Panc1 (cell line): ENCODE measurements around the gene CNTN5. TPM values are rescaled to one million over a fixed set of nuclear protein-coding genes. Genes with fewer than 3 reads are reported as not detected.

Experiments used
- ATAC-seq: fragments of 200-7000 bp; cut with Tn5 transposase; 2 replicates; pipeline ENCODE4 v1.9.1; 2020; ENCODE audit warnings: mild to moderate bottlenecking, moderate library complexity
- BruUV-seq: library from RNA; stranded (reverse); fragments of 400-500 nt; replicated peaks from 2 replicates; lab custom pipeline; 2021; lab: Mats Ljungman, UMichigan
- CTCF ChIA-PET: fragments of 300-600 bp; sonication (Branson Sonifier 250); formaldehyde crosslinking; loops from one replicate; lab custom pipeline; 2022; ENCODE audit warnings: antibody characterized with exemption; lab: Charles Lee
- POLR2A ChIA-PET: fragments of 300-600 bp; sonication (Branson Sonifier 250); formaldehyde crosslinking; loops from one replicate; lab custom pipeline; 2022; ENCODE audit warnings: antibody characterized with exemption; lab: Charles Lee
- DNase-seq: peaks from one replicate; pipeline ENCODE4 v3.0.0-alpha.2; 2010; ENCODE audit warnings: low read depth, low spot score
- H3K27ac ChIP-seq: 2 replicates; pipeline ENCODE4 v1.5.1; 2011; ENCODE audit warnings: mild to moderate bottlenecking, low read length, inconsistent platforms
- H3K27me3 ChIP-seq: fragments of 200-500 bp; sonication (Bioruptor generic); 2 replicates; pipeline ENCODE4 v1.6.0; 2014; ENCODE audit warnings: low read length, inconsistent platforms; ENCODE audit not compliant: control insufficient read depth, insufficient read depth
- H3K36me3 ChIP-seq: fragments of 200-500 bp; sonication (Bioruptor generic); 2 replicates; pipeline ENCODE4 v1.5.1; 2014; ENCODE audit warnings: inconsistent platforms, mild to moderate bottlenecking, low read length, moderate library complexity; ENCODE audit not compliant: control insufficient read depth, insufficient read depth
- H3K4me1 ChIP-seq: 2 replicates; pipeline ENCODE4 v1.5.1; 2011; ENCODE audit warnings: inconsistent platforms, mild to moderate bottlenecking, low read length, moderate library complexity; ENCODE audit not compliant: control insufficient read depth, insufficient read depth
- H3K4me3 ChIP-seq, 2 experiments: 2 replicates each; pipeline ENCODE4 v1.5.1; 2011 to 2012; ENCODE audit warnings: low read depth in 2 of 2, low read length in 2 of 2, mild to moderate bottlenecking in 2 of 2, inconsistent platforms in 1 of 2, moderate library complexity in 1 of 2
- H3K9me3 ChIP-seq: fragments of 200-500 bp; sonication (Bioruptor generic); 2 replicates; pipeline ENCODE4 v1.5.1; 2014; ENCODE audit warnings: low read depth, mild to moderate bottlenecking, inconsistent platforms, low read length, moderate library complexity; ENCODE audit not compliant: control insufficient read depth, insufficient read depth
- CTCF ChIP-seq: fragments of 450-650 bp; IDR thresholded peaks from 2 replicates; pipeline ENCODE4 v1.5.1; 2017; ENCODE audit warnings: mild to moderate bottlenecking
- POLR2AphosphoS5 ChIP-seq: IDR thresholded peaks from 2 replicates; pipeline ENCODE4 v1.6.1; 2012; ENCODE audit warnings: mild to moderate bottlenecking, low read depth, low read length, moderate library complexity
- REST ChIP-seq, 2 experiments: IDR thresholded peaks; 2 replicates each; pipeline ENCODE4 v1.6.1; 2011 to 2012; ENCODE audit warnings: low read depth in 2 of 2, control low read depth in 1 of 2, low read length in 1 of 2, mild to moderate bottlenecking in 1 of 2, moderate library complexity in 1 of 2; ENCODE audit not compliant: insufficient read depth in 1 of 2
- SIN3A ChIP-seq: IDR thresholded peaks from 2 replicates; pipeline ENCODE4 v1.6.1; 2012; ENCODE audit warnings: low read depth, mild to moderate bottlenecking, low read length, moderate library complexity, borderline replicate concordance; ENCODE audit not compliant: insufficient read depth
- TCF7L2 ChIP-seq: IDR thresholded peaks from 2 replicates; pipeline ENCODE4 v1.6.1; 2011; ENCODE audit warnings: mild to moderate bottlenecking, low read depth, low read length, inconsistent platforms
- in situ Hi-C: cut with HindIII; loops from 2 replicates; pipeline ENCODE4 v1.10.0; 2016; ENCODE audit warnings: low sequenced_read_pairs, low pct_unique_long_range_greater_than_20kb
- intact Hi-C: fragments of 100-400 bp; cut with micrococcal nuclease; formaldehyde crosslinking; loops from one replicate; pipeline ENCODE4 v1.10.0; 2022; ENCODE audit not compliant: unreplicated experiment
- total RNA-seq: library from RNA; stranded (reverse); gene quantifications from one replicate; pipeline ENCODE4 v1.2.1, GENCODE V29; 2021; ENCODE audit not compliant: unreplicated experiment

CNTN5 gene
- total RNA-seq, 1 experiment from 2014 or later, result not detected

GRCh38 chr11:99208813-99209212 is 188.1 kb downstream of the CNTN5 start:
- Histone ChIP-seq H3K36me3 (no peaks in the 10 kb centered on the region), H3K9me3 (no peaks in the 10 kb centered on the region; the same call in 1 of the 2 replicates), H3K27ac (no peak overlapping the region), H3K4me3 (no peak overlapping the region), H3K4me1 (no peaks in the 10 kb centered on the region), H3K27me3 (no peaks in the 10 kb centered on the region)
- BruUV-seq, result no TSS peak
- in situ Hi-C loops, result no loop called here
- no peak for TF ChIP-seq CTCF
- no peak for TF ChIP-seq REST (IDR thresholded peaks at IDR 0.05; ENCODE audit: insufficient read depth in 1 of 2, low read depth in 2 of 2, low read length in 1 of 2)
- TF ChIP-seq POLR2AphosphoS5, result no peak
- TF ChIP-seq TCF7L2, result no peak
- TF ChIP-seq SIN3A, result no peak
- ChIA-PET CTCF (no interaction called here), POLR2A (no interaction called here)
- DNase-seq (no peak), ATAC-seq (no peak)
- intact Hi-C loops, result no loop called here

- CTCF ChIA-PET, result no interaction called here
- intact Hi-C loops, result no loop called here
- TF ChIP-seq SIN3A (no peak), TCF7L2 (no peak), CTCF (no peak), POLR2AphosphoS5 (no peak), REST (IDR thresholded peaks at IDR 0.05; ENCODE audit: insufficient read depth in 1 of 2, low read depth in 2 of 2, low read length in 1 of 2) (no peak)
- Histone ChIP-seq H3K27ac (no peak overlapping the region), H3K4me3 (no peak overlapping the region), H3K9me3 (no peaks in the 10 kb centered on the region), H3K27me3 (no peaks in the 10 kb centered on the region), H3K36me3 (no peaks in the 10 kb centered on the region), H3K4me1 (no peaks in the 10 kb centered on the region)
- no peak for DNase-seq
- ATAC-seq, result no peak
- in situ Hi-C loops, result no loop called here
- POLR2A ChIA-PET, result interaction anchor here (0.7 kb wide), 1 partner anchor 533 kb away, joined by 5 read pairs; no protein-coding TSS in a partner anchor
- BruUV-seq, result no TSS peak
Observed at GRCh38 chr11:99229544-99229943, 208.8 kb downstream of the CNTN5 start.
